IPS-18c (cell line): ENCODE measurements around the gene NADSYN1.

Experiments used
- H3K4me3 ChIP-seq: 2 replicates; pipeline ENCODE4 v1.7.0; 2013; ENCODE audit warnings: low read depth, mild to moderate bottlenecking, low read length, moderate library complexity; ENCODE audit not compliant: insufficient read depth
- H3K9me3 ChIP-seq: one replicate; pipeline ENCODE4 v1.6.1; 2013; ENCODE audit warnings: mild to moderate bottlenecking, low read length, moderate library complexity; ENCODE audit not compliant: control insufficient read depth, insufficient read depth

The NADSYN1 gene

DNA sequence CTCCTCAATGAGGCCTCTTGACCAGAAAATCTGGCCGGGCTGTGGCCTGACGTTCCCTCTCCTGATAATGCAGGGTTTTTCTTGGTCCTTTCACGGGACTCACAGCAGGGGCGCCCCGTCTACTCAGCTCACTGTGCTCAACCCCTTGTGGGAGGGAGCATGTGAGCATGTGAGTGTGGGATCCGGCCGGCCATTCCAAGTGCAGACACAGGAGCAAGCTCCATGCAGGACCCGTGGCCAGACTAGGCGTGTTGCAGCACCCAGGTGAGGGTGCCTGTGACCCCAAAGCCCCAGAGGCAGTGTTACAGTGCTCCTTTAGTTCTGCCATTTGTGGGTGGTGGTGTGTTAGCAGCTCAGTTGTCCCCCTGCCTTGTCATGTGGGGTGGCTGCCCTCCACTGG lies 22.8 kb upstream of the NADSYN1 start:
- Histone ChIP-seq H3K4me3 (no peak overlapping the region), H3K9me3 (no peaks in the 10 kb centered on the region)

DNA sequence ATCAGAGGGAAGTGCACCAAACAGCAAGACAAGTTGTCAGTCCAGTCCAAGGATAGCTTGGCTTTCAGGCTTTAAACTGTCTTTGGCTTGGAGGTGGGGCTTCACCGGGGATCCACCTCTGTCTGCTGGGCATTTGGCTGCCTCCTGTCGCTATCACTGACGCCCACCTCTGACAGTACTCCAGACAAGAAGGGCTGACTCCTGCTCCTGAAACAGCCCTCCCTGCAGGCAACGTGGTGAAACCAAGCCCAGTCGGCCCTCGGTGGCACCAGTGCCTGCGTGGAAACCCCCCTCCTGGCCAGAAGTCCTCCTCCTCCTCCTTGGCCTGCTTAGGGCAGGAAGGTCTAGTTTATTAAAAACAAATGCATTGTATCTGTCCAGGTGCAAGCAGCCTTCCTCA lies 21.7 kb upstream of the NADSYN1 start:
- Histone ChIP-seq H3K4me3 (no peak overlapping the region), H3K9me3 (no peaks in the 10 kb centered on the region)

DNA sequence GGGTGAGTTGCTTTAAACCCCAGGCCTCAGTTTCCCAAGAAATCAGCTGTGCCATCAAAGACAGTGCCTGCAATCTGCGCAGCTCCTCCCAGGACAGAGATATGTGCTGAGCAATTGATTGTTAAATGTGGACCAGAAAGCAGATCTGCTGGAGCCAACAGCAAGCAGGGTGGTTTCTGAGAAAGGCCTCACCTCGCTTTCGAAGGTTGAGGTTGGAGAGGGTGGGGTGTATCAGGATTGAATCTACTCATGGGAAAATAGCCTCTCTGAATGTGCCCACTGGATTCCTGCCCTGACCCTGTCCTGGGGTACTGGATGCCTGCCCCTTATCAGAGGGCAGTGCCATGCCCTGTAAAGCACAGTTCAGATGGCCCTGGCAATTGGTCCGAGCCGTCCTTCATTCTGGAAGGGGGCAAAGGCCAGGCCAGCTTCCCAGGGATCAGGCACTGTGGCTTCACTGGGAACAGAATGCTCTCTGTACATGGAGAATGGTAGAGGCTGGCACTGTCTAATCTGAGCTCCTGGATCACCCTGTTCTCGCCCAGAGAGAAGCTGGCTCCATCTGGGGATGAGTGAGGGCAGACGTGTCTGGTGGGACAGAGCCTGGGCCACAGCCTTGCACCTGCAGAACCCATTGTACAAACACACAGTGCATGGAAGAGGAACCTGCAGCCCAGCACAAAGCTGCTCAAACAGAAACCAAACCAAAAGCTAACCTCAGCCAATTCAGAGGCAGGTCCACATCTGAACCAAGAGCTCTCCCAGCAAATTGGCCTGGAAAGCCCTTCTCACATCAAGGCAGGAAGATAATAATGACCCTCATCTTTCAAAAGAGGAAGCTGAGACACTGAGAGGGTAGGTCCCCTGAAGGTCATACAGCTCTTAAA lies 20.0 kb upstream of the NADSYN1 start:
- Histone ChIP-seq H3K9me3 (no peaks in the 10 kb centered on the region), H3K4me3 (no peak overlapping the region)

DNA sequence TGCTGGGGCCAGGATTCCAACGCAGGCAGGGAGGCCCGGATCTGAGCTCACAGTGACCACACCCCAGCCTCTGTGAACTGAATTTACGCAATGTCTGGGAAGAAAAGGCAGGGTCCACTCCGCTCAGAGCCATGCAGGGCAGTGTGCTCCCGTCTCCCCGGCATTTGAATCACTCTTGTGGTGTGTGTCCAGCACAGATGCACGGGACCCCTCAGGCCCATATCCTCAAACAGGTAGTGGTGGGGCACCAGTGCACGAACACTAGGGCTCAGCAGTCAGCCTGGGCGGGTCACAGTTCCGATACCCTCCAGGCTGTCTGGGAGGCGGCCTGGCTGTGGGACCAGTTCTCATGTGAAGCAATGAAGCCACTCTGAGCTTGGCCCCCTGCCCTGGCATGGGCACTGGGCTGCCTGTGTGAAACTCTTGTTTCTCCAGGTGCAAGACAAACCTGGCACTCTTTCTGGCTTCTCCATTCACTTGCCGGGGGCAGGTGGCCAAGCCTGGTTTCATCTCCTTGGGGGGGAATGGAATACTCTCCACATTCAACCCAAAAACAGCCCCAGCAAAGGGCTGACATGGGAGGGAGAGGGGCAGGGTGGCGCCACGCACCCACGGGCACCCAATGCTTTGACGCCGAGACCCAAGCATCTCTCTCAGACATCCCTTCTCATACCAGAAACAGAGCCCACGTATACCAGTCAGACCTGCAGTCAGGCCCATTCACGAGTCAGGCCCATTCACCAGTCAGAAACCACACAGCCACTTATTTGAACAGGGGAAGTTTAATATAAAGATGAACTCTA lies 19.2 kb upstream of the NADSYN1 start:
- H3K4me3 ChIP-seq: no peak overlapping the region
- no peaks in the 10 kb centered on the region for H3K9me3 ChIP-seq

DNA sequence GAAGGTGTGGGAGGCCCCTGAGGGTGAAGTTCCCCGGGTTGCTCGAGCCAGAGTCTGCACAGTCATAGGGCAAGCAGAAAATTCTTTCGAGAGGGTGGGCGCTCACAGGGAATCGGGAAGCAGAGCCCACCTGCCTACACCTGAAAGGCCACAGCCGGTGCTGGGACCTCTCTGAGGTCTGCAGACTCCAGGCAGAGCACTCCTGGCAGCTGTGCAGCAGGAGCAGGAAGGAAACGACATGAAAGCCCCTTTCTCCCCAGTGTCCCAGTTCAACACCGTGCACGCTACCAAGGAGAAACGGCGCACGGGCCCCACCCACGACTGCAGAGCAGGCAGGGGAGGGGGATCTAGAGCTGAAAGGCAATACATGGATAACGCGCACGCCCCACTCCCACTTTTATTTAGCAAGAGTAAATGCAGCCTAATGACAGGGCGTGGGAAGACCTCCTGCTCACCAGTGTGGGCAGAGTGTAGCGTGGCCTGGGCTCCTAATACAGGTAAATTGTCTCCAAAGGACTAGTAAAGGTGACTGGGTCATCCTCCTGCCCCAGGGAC lies 18.4 kb upstream of the NADSYN1 start:
- Histone ChIP-seq H3K4me3 (no peak overlapping the region), H3K9me3 (no peaks in the 10 kb centered on the region)

DNA sequence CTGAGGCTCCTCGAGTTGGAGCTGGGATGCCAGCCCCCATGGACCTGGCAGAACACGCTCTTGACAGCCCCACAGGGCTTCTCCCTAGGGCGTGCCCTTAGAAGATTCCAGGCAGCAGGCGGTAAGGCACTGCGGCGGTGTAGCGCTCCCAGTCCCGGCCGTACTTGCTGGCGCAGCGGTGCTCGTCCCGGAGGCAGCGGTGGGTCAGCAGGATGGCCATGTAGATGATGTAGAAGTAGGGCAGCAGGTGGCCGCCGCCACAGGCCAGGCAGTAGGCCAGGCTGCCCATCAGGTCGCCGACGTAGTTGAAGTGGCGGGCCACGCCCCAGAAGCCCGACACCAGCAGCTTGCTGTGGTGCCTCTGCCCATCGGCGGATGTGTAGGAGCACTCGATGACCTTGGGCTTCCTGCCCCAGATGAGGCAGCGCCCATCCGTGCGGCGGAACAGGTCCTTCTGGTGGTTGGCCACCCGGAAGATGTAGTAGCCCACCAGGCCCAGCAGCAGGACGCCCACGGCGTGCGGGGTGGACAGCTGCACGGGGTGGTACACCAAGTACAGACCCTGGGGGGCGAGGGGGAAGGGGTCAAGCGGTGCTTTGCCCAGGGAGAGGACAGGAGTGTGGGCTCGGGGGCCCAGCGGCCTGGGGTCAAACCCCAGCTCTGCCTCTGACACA lies 17.6 kb upstream of the NADSYN1 start:
- H3K4me3 ChIP-seq: no peak overlapping the region
- H3K9me3 ChIP-seq: no peaks in the 10 kb centered on the region

DNA sequence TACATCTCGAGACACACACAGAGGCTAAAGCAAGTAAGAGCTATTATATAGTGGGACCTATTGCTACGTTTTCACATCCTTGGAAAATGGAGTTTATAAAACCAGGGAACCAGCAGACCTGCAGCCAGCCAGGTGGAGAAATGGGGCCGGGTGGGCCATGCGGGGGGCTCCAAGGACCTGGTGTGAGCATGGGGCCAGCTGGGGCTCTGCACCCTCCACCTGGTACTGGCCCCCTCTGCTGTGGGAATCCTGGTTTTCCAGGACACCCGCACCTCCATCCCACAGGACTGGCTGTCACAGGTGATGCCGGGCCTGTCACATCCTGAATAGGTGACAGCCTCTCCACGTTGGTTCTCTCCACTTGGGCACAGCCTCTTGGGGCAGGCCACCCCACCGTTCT lies 16.1 kb upstream of the NADSYN1 start:
- H3K4me3 ChIP-seq: no peak overlapping the region
- no peaks in the 10 kb centered on the region for H3K9me3 ChIP-seq

DNA sequence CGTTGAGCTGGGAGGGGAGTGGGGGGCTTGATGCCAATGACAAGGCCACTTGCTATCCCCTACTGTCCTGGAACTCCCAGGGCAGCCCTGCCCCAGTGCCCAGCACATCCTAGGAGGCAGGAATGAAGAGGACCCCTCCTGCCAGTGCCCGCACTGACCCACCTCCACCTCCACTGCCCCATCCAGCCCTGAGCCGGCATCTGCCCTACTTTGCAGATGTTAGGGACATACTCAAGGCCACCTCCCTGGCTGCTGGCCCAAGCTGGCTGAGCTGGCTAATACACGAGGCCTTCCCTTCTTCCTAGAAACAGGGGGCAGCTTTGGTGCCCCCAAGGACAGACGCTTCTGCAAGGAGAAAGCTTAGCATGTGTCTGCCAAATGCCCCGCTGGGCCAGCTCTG lies 15.6 kb upstream of the NADSYN1 start:
- Histone ChIP-seq H3K9me3 (no peaks in the 10 kb centered on the region), H3K4me3 (no peak overlapping the region)

DNA sequence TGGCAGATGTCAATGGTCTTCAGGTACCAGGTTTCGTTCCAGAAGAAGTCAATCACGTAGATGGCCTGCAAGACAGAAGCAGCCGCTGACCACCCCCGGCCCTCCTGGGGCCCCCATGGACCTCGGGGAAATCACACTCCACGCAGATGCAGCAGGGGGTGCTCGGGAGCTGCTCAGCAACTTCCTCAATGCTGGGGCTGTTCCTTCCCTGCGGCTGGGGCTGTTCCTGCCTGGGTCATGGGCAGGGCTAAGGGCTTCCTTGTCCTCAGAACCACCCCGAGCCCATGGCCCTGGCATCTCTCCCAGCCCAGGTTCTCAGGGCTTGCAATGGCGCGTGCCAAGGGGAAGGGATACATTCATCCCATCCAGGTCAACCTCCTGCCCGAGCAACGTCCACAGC lies 15.1 kb upstream of the NADSYN1 start:
- no peak overlapping the region for H3K4me3 ChIP-seq
- H3K9me3 ChIP-seq: no peaks in the 10 kb centered on the region

DNA sequence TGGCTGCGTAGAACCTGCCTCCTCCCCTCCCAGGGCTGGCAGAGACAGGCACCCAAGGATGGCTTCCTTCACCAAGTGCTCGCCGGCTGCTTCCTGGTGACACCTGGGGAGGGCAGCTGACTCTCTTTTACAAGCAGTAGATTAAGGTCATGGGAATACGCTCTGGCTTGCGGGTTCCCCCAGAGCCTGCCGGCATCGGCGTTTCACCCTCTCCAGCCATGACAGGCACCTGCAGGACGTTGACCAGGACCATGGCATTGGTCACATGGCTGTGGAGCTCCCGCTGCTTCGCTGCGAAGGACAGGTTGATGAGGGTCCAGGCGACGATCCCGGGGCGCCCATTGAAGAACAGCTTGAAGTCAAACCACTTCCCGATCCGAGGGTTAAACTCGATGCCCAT lies 14.4 kb upstream of the NADSYN1 start:
- Histone ChIP-seq H3K4me3 (no peak overlapping the region), H3K9me3 (no peaks in the 10 kb centered on the region)

DNA sequence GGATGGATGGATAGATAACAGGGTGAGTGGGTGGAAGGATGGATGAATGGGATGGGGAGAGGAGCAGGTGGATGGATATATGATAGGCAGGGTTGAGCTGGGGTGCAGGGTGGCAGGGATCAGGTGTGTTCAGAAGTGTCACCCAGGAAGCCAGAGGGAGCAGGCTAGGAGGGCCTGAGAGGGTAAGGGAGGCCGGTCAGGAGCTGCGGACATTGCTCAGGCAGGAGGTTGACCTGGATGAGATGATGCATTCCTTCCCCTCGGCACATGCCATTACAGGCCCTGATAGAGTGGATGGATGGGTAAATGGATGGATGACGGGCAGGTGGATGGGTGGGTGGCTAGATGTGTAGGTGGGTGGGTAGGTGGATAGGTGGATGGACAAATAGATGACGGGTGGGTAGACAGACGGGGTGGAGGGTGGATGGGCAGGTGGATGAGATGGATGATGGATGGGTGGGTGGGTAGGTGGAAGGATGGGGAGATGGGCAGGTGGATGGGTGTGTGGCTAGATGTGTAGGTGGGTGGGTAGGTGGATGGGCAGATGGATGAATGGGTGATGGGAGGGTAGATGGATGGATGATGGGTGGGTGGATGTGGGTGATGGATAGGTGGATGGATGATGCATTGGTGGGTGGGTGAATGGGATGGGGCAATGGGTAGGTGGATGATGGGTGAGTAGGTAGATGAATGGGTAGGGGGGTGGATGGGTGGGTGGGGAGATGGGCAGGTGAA lies 12.8 kb upstream of the NADSYN1 start:
- no peaks in the 10 kb centered on the region for H3K9me3 ChIP-seq

DNA sequence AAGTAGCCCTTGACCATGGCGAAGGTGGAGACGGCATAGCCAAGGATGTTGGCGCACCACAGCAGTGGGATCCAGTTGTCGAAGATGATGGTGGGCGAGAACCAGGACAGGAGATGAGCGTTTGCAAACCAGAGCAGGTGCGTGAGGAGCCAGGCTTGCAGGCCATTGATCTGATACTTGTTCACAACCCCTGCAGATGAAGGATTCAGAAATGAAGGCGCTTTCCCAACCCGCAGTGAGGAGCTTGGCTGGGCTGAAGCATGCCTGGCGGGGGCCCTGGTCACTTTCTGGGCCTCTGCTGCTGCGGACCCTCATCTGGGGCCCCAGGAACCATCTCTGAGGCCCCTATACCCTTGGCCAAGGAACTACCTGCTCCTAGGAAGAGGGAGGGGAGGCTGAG lies 11.8 kb upstream of the NADSYN1 start:
- no peak overlapping the region for H3K4me3 ChIP-seq
- H3K9me3 ChIP-seq: no peaks in the 10 kb centered on the region

More for the DNA sequence above, 12.8 kb upstream of the NADSYN1 start:
- no peak overlapping the region for H3K4me3 ChIP-seq

DNA sequence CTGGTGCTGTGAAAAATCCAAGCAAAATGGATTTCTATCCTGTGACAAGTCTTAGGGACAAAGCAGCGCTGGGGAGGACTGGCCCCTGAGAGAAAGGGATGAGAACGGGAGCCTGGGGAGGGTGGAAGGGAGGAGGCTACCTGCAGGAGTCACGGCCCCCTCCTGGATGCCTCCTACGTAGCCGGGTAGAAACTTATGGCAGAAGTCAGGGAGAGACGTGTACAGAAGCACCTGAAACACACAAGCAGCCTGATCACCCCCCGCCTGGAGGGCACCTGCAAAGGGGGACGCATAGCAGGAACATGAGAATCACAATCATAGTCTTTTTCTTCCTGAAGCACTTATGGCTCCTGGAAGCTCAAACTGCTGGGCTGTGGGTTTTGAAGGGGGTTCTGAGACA lies 10.9 kb upstream of the NADSYN1 start:
- Histone ChIP-seq H3K9me3 (no peaks in the 10 kb centered on the region), H3K4me3 (no peak overlapping the region)

DNA sequence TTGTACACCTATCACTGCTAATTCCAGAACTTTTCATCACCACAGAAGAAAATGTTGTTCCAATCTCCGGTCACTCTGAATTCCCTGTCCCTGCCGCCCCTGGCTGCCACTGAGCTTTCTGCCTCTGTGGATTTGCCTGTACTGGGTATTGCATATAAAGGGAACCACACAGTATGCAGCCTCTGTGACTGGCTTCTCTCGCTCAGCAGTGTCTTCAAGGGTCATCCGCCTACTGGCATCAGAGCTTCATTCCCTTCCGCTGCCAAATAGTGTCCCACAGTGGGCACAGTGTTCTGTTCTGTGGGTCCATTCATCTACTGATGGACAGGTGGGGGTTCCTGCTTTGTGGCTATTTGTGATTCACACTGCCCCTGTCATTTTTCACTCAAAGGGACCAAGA lies 10.1 kb upstream of the NADSYN1 start:
- H3K4me3 ChIP-seq: no peak overlapping the region
- H3K9me3 ChIP-seq: no peaks in the 10 kb centered on the region

DNA sequence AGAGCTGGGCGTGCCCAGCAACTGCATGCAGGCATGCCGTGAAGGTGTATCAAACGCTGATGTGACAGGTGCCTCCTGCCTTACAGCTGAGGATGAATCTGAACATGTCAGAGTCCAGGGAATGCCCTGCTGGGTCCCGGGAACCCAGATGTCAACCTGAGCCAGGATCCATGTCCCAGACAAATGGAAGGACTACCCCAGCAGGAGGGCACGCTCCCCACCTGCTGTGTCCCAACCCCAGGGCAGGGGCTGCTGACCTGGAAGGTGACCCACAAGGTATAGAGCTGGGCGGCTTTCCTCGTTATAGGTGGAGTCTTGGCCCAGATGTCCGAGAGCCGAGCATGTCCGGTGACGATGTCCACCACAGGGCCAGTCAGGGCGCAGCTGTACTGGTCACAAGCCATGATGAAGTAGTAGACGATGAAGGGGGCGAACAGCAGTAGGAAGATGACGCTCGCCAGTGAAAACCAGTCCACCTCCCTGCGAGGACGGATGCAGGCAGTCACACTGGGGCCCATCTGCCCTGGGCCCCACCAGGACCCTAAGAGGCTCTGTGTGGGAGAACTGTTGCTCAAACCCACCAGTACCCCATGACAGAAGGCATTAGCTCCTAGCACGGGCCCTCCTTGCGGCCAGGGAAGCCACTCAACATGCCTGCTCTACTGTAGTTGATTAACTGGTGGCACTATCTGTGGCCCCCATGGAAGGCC lies 9.1 kb upstream of the NADSYN1 start:
- no peak overlapping the region for H3K4me3 ChIP-seq
- no peaks in the 10 kb centered on the region for H3K9me3 ChIP-seq

DNA sequence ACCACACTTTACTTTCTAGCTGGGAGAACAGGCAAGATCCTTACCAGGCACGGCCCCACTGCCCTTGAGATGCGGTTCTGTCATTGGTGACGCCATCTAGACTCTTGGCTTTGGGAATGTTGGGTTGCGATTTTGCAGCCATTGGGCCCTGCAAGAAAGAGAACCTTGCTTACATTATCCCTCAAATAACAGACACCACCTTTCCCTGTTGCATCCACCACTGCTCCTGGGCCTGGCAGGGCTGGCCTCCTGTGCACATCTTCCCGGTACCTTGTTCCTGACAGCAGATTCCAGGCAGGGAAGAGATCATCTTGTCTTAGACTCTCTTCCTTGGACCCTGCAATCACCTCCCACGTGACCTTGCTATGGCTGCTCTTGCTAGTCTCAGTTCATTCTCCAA lies 8.2 kb upstream of the NADSYN1 start:
- Histone ChIP-seq H3K4me3 (no peak overlapping the region), H3K9me3 (no peaks in the 10 kb centered on the region)
